Measurements from ENCODE around the gene PDCD5.
"Not testable (repeated sequence)": the region's sequence is repeated elsewhere in the genome, so short reads cannot be mapped to it uniquely, and the experiment has no call there.

The PDCD5 gene, protein sequence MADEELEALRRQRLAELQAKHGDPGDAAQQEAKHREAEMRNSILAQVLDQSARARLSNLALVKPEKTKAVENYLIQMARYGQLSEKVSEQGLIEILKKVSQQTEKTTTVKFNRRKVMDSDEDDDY

DNA sequence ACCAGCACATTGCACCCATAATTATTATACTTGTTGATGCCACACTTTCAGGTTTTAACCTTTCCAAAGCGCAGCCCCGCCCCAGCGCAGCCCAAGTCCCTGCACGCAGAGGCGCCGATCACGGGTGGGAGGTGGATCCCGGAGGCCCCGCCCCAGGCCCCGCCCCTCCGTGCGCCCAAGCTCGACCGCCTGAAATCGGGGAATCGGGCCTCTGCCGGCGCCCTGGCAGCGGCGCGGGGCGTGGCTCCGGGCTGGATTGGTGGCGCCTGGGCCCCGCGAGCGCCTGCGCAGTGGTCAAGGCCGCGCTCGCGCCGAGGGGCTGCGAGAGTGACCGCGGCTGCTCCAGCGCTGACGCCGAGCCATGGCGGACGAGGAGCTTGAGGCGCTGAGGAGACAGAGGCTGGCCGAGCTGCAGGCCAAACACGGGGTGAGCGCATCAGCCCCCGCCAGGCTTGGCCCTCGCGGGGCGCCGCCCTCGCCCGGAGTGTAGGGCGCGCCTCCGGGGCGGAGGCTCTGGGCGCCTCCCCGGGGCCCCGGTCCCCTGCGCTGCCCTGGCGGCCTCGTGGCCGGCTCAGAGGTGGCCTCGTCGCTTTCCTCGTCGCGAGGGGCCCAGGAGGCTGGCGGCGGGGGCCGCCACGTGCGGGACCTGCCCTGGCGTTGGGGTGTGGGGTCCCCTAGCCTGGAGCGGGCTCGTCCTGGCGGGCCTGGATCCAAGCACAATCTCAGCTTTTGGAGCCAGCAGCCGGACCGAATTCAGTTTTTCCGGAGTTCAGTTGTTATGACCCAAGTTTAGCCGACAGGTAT is at the start of gene PDCD5:
Gene PDCD5, plus strand, starts transcription at position 290 of the 804 bp plus-strand sequence. Its CDS starts 72 bp downstream, at position 362.
- DNase-seq: peak; percentile 97

DNA sequence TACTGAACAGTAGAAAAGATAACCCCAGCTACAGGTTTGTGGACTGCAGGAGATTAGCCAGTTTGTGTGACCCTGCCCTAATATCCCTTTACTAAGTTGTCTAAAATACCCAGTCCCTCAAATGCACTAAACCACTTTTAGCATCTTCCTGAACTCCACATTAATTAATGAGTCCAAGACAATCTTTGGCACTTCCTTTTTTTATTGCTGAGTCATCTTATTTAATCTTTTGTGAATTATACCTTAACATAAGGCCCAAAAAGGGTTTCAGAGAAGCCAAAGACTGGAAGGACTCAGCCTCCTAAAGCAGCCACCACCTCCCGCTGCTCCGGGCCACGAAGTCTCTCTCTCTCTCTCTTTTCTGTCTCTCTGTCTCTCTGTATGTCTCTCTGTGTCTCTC is 48.8 kb upstream of the PDCD5 start:
- DNase-seq: no peak

GRCh38 chr19:32537580-32537979 is 43.4 kb upstream of the PDCD5 start:
- peak; percentile 50 for DNase-seq

- no peak for DNase-seq
Observed at GRCh38 chr19:32539240-32539916, 41.6 kb upstream of the PDCD5 start.

DNA sequence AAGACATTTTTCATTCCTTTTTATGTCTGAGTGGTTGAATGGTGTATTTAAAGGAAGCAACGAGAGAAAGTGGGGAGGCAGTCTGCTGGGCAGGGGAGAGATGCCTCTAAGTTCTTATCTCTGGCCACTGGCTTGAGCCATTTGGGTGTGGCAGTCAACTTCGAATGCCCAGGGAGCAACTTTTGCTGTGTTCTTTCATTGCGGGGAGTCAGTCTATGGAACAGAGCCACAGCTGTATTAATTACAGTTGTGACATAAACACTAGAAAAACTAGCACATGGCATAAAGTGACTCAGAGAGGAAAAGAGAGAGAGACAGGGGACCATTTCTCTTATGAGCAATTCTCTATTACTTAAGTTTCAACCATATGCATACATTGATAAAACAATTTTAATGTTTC is 40.4 kb upstream of the PDCD5 start:
- no peak for DNase-seq

- not testable (repeated sequence) for DNase-seq
Observed at GRCh38 chr19:32541376-32541775, 39.6 kb upstream of the PDCD5 start.

DNA sequence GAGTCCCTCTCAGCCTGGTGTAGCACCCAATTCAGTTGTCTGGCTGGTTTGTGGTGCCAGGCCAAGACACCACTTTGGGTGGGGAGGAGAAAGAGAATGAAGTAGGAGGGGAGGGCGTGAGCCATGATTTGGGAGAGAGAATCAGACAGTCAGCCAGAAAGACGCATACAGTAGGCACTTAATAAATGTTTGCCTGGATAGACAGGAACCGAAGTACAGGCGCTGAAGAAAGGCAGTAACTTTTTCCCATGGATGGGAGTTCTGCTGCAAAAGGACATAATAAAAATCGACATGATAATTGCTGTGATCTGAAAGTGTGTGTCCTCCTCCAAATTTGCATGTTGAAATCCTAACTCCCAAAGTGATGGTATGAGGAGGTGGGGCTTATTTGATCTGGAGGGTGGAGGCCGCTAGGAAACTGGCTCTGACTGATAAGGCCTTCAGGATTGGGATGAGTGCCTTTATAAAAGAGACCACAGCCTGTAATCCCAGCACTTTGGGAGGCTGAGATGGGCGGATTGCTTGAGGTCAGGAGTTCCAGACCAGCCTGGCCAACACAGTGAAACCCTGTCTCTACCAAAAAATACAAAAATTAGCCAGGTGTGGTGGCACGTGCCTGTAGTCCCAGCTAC is 38.4 kb upstream of the PDCD5 start:
- DNase-seq: no peak

DNA sequence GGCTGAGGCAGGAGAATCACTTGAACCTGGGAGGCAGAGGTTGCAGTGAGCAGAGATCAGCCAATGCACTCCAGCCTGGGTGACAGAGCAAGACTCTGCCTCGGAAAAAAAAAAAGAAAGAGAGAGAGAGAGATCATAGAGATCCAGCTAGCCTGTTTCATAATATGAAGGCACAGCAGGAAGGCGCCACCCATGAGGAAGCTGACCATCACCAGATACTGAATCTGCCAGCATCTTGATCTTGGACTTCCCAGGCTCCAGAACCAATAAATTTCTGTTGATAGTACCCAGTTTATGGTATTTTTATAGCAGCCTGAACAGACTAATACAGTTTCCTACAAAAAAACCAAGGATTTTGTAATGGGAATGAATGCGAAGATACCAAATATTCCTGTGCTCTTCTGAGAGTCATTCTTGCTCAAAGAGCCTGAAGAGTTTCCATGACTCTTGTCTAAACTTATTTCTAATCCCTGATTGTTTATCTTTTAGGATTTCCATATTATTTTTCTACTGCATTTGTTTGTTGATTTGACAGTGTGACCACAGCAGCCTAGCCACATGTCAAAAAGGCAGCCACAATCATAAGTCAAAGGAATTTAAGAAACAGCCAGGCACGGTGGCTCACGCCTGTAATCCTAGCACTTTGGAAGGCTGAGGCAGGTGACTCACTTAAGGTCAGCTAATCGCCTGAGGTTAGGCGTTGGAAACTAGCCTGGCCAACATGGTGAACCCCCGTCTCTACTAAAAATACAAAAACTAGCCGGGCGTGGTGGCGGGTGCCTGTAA is 37.7 kb upstream of the PDCD5 start:
- DNase-seq: no peak

DNA sequence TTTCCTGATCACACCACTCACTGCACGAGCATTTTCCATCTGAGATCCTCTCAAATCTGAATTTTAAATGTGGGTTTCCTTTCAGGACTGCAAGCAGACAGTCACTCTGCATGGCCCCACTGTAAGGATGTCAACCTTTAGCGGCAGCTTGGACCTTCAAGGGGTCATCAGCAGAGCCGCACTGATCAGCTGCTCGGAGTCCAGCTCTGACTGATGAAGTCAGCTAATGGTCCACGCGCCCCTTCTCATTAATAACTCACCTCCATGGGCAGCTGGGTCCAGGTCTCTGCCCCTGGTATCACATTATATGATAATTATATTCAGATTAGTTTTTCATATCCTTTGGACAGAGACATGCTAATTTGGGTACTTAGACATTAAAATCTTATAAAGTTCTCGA is 36.1 kb upstream of the PDCD5 start:
- DNase-seq: no peak

- peak; percentile 78 for DNase-seq
Observed at GRCh38 chr19:32550666-32551065, 30.3 kb upstream of the PDCD5 start.

DNA sequence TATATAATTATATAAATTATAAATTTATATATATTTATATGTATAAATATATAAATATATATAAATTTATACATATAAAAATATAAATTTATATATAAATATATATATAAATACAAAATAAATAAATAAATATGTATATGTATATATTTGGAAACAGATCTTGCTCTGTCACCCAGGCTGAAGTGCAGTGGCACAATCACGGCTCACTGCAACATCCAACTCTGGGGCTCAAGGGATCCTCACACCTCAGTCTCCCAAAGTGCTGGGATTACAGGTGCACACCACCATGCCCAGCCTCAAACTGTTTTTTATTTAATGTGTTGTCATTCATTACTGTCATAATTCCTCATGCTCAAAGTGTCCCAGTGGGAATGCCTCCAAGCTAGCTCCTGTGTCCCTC is 25.2 kb upstream of the PDCD5 start:
- peak; percentile 11 for DNase-seq

DNA sequence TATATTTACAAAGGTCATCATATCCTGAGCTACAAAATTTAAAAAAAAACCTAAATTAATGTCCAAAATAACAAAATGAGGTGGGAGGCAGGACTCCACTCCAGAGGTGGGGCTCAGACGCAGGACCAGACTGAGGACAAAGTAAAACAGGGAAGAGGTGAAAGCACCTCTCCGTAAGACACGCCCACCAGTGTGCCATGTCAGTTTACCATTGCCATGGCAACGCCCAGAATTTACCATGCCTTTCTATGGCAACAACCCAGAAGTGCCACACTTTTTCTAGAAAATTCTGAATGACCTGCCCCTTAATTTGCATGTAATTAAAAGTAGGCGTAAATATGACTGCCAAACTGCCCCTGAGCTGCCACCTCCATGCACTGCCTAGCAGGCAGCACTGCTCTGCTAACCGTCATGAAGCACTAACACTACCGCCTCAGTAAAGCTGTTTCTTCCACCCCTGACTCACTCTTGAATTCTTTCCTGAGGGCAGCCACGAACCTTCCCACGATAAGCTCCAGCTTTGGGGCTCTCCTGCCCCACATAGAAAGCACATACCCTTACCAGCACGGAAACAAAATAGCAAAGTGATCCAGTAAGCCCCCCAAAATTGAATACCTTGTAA is 22.3 kb upstream of the PDCD5 start:
- DNase-seq: peak; percentile 24

GRCh38 chr19:32563761-32564160 is 17.2 kb upstream of the PDCD5 start:
- DNase-seq: no peak

DNA sequence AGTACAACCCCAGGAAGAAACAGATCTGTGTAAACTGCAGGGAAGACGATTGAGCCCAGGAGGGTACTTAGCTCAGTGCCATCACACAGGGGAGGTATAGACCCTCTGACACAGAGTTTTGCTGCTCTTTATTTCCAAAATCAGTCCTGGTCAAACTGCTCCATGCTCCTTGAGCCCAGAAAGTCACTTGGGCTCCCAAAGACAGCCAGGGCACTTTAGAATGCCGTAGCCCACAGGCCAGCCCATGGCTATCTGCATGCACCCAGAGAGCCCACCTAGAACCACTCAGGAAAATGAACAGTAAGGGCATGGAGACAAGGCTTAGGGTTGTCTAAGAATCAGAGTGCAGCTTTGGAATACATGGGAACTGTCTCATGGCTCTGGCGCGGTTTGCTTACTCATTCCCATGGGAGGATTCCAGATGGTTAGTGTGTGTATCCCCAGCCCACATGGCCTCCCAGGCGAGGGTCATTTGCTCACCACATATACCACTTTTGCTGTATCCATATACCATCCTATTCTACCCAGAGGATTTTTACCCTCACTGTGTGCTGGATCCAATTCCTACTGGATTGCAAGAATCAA is 14.7 kb upstream of the PDCD5 start:
- peak; percentile 81 for DNase-seq

DNA sequence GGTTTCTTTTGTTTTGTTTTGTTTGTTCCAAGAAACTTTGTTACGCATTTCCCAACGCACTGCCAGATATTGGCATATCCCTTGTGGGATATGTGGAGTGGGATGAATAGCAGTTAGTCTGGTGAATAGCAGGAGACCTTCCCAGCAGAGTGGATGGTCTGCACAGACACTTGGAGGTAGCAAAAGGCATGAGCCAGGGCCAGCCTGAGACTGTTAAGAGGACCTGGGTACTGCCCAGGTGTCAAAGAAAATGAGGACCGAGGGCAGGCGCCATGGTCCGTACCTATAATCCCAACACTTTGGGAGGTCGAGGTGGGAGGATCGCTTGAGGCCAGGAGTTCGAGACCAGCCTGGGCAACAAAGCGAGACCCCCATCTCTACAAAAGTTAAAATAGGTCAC is 13.5 kb upstream of the PDCD5 start:
- no peak for DNase-seq

DNA sequence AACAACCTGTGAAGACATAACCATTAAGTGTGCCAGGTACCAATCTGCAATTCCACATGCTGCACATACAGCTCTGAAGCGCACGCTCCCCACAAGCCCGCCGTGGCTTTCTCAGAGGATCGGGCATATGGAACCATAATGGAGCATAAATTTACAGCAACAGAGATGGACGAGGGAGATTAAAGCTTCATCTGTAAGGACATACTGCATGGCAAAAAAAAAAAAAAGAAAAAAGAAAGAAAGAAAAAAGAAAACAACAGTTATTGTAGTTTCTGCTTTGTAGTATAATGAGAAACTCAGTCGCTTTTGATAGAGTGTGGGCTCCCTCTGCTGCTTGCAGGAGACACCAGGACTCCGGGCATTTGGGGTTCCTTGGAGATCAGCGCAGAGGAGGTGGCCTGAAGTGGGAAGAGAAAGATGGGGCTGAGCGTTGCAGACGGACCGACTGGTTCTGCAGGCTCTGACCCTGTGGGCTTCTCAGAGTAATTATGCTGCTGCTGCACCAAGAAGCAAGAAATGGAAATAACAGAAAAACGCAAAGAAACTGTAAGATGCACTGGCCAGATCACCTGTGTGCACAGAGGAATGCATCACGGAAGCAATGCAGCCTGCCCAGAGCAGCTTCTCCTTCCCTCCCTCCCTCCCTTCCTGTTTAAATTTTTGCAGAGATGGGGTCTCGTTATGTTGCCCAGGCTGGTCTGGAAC is 10.8 kb upstream of the PDCD5 start:
- peak; percentile 81 for DNase-seq

DNA sequence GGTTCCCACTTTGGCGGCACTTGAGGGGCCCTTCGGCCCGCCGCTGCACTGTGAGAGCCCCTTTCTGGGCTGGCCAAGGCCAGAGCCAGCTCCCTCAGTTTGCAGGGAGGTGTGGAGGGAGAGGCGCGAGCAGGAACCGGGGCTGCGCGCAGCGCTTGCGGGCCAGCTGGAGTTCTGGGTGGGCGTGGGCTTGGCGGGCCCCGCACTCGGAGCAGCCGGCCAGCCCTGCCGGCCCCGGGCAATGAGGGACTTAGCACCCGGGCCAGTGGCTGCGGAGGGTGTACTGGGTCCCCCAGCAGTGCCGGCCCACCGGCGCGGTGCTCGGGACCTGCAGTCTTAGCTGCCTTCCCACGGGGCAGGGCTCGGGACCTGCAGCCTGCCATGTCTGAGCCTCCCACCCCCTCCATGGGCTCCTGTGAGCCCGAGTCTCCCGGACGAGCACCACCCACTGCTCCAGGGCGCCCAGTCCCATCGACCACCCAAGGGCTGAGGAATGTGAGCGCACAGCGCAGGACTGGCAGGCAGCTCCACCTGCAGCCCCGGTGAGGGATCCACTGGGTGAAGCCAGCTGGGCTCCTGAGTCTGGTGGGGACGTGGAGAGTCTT is 9.4 kb upstream of the PDCD5 start:
- not testable (repeated sequence) for DNase-seq

GRCh38 chr19:32572700-32573491 is 8.1 kb upstream of the PDCD5 start:
- not testable (repeated sequence) for DNase-seq

GRCh38 chr19:32573492-32573794 is 7.5 kb upstream of the PDCD5 start:
- no peak for DNase-seq

GRCh38 chr19:32576790-32577189 is 4.2 kb upstream of the PDCD5 start:
- no peak for DNase-seq
